ENCODE data around the gene CTBP1.

Gene CTBP1

GRCh38 chr4:1179089-1179441, 69.9 kb downstream of the CTBP1 start:
- Histone ChIP-seq H3K4me3 (ENCODE audit: low read length) (no peak overlapping the region), H3K4me1 (ENCODE audit: insufficient read depth, low read length) (no peaks in the 10 kb centered on the region), H3K27me3 (ENCODE audit: insufficient read depth, low read length) (peaks cover 6% of the 10 kb centered on the region), H3K36me3 (ENCODE audit: insufficient read depth, low read length) (no peaks in the 10 kb centered on the region), H3K9ac (ENCODE audit: low read depth, low read length) (no peak overlapping the region), H3K27ac (ENCODE audit: low read depth, low read length) (no peak overlapping the region), H3K9me3 (ENCODE audit: insufficient read depth, low read depth, low read length) (peaks cover 20% of the 10 kb centered on the region)
- WGBS, result 84% methylated on average over 7 of the region's 7 CpGs

GRCh38 chr4:1178300-1179088, 70.4 kb downstream of the CTBP1 start:
- peaks cover 20% of the 10 kb centered on the region for H3K9me3 ChIP-seq (ENCODE audit: insufficient read depth, low read depth, low read length)
- WGBS, result 90% methylated on average over 11 of the region's 11 CpGs
- no peak overlapping the region for H3K27ac ChIP-seq (ENCODE audit: low read depth, low read length)
- H3K9ac ChIP-seq (ENCODE audit: low read depth, low read length), result no peak overlapping the region
- no peak overlapping the region for H3K4me3 ChIP-seq (ENCODE audit: low read length)
- H3K27me3 ChIP-seq (ENCODE audit: insufficient read depth, low read length), result peaks cover 12% of the 10 kb centered on the region
- H3K4me1 ChIP-seq (ENCODE audit: insufficient read depth, low read length), result no peaks in the 10 kb centered on the region
- no peaks in the 10 kb centered on the region for H3K36me3 ChIP-seq (ENCODE audit: insufficient read depth, low read length)

- peaks cover 21% of the 10 kb centered on the region for H3K27me3 ChIP-seq (ENCODE audit: insufficient read depth, low read length)
- peaks cover 20% of the 10 kb centered on the region for H3K9me3 ChIP-seq (ENCODE audit: insufficient read depth, low read depth, low read length)
- H3K4me1 ChIP-seq (ENCODE audit: insufficient read depth, low read length), result no peaks in the 10 kb centered on the region
- WGBS, result 88% methylated on average over 28 of the region's 28 CpGs
- H3K27ac ChIP-seq (ENCODE audit: low read depth, low read length), result no peak overlapping the region
- no peak overlapping the region for H3K4me3 ChIP-seq (ENCODE audit: low read length)
- no peak overlapping the region for H3K9ac ChIP-seq (ENCODE audit: low read depth, low read length)
- H3K36me3 ChIP-seq (ENCODE audit: insufficient read depth, low read length), result no peaks in the 10 kb centered on the region
These were observed 71.4 kb downstream of the CTBP1 start for GRCh38 chr4:1177274-1178141.

GRCh38 chr4:1176398-1177273, 72.3 kb downstream of the CTBP1 start:
- Histone ChIP-seq H3K4me1 (ENCODE audit: insufficient read depth, low read length) (no peaks in the 10 kb centered on the region), H3K4me3 (ENCODE audit: low read length) (no peak overlapping the region), H3K36me3 (ENCODE audit: insufficient read depth, low read length) (no peaks in the 10 kb centered on the region), H3K27me3 (ENCODE audit: insufficient read depth, low read length) (peaks cover 29% of the 10 kb centered on the region), H3K9ac (ENCODE audit: low read depth, low read length) (no peak overlapping the region), H3K27ac (ENCODE audit: low read depth, low read length) (no peak overlapping the region), H3K9me3 (ENCODE audit: insufficient read depth, low read depth, low read length) (peaks cover 17% of the 10 kb centered on the region)
- 94% methylated on average over 1 of the region's 1 CpG for WGBS

GRCh38 chr4:1175635-1176229, 73.2 kb downstream of the CTBP1 start:
- Histone ChIP-seq H3K4me3 (ENCODE audit: low read length) (no peak overlapping the region), H3K9ac (ENCODE audit: low read depth, low read length) (no peak overlapping the region), H3K9me3 (ENCODE audit: insufficient read depth, low read depth, low read length) (peaks cover 8% of the 10 kb centered on the region), H3K27me3 (ENCODE audit: insufficient read depth, low read length) (peaks cover 38% of the 10 kb centered on the region), H3K4me1 (ENCODE audit: insufficient read depth, low read length) (no peaks in the 10 kb centered on the region), H3K36me3 (ENCODE audit: insufficient read depth, low read length) (no peaks in the 10 kb centered on the region), H3K27ac (ENCODE audit: low read depth, low read length) (no peak overlapping the region)
- WGBS, result 91% methylated on average over 7 of the region's 7 CpGs

GRCh38 chr4:1174941-1175634, 73.8 kb downstream of the CTBP1 start:
- WGBS, result 92% methylated on average over 20 of the region's 20 CpGs
- no peak overlapping the region for H3K27ac ChIP-seq (ENCODE audit: low read depth, low read length)

GRCh38 chr4:1172971-1173757, 75.8 kb downstream of the CTBP1 start:
- H3K4me3 ChIP-seq (ENCODE audit: low read length), result no peak overlapping the region
- no peak overlapping the region for H3K9ac ChIP-seq (ENCODE audit: low read depth, low read length)
- no peaks in the 10 kb centered on the region for H3K36me3 ChIP-seq (ENCODE audit: insufficient read depth, low read length)
- H3K4me1 ChIP-seq (ENCODE audit: insufficient read depth, low read length), result no peaks in the 10 kb centered on the region
- no peak overlapping the region for H3K27ac ChIP-seq (ENCODE audit: low read depth, low read length)
- H3K9me3 ChIP-seq (ENCODE audit: insufficient read depth, low read depth, low read length), result no peaks in the 10 kb centered on the region
- peaks cover 64% of the 10 kb centered on the region for H3K27me3 ChIP-seq (ENCODE audit: insufficient read depth, low read length)
- WGBS, result 64% methylated on average over 20 of the region's 20 CpGs

More at GRCh38 chr4:1174941-1175634, 73.8 kb downstream of the CTBP1 start:
- H3K9ac ChIP-seq (ENCODE audit: low read depth, low read length), result no peak overlapping the region
- no peak overlapping the region for H3K4me3 ChIP-seq (ENCODE audit: low read length)
- H3K36me3 ChIP-seq (ENCODE audit: insufficient read depth, low read length), result no peaks in the 10 kb centered on the region
- H3K9me3 ChIP-seq (ENCODE audit: insufficient read depth, low read depth, low read length), result peaks cover 3% of the 10 kb centered on the region
- no peaks in the 10 kb centered on the region for H3K4me1 ChIP-seq (ENCODE audit: insufficient read depth, low read length)
- peaks cover 45% of the 10 kb centered on the region for H3K27me3 ChIP-seq (ENCODE audit: insufficient read depth, low read length)

- H3K27ac ChIP-seq (ENCODE audit: low read depth, low read length), result no peak within 1 kb of the TSS
- no peaks in the 10 kb centered on the region for H3K9me3 ChIP-seq (ENCODE audit: insufficient read depth, low read depth, low read length)
- peak within 1 kb of the TSS; percentile 45 for H3K4me3 ChIP-seq (ENCODE audit: low read length)
- H3K27me3 ChIP-seq (ENCODE audit: insufficient read depth, low read length), result peaks cover 72% of the 10 kb centered on the region
- WGBS, result 4% methylated on average over 52 of the region's 54 CpGs
- H3K4me1 ChIP-seq (ENCODE audit: insufficient read depth, low read length), result no peaks in the 10 kb centered on the region
- no peak within 1 kb of the TSS for H3K9ac ChIP-seq (ENCODE audit: low read depth, low read length)
- H3K36me3 ChIP-seq (ENCODE audit: insufficient read depth, low read length), result no peaks in the 10 kb centered on the region
These were observed 76.6 kb downstream of the CTBP1 start, which contains the start of gene SPON2 for GRCh38 chr4:1172228-1172851. Gene SPON2, minus strand, starts transcription at chr4:1172583.

GRCh38 chr4:1171311-1172227, 77.4 kb downstream of the CTBP1 start:
- peaks cover 79% of the 10 kb centered on the region for H3K27me3 ChIP-seq (ENCODE audit: insufficient read depth, low read length)
- no peaks in the 10 kb centered on the region for H3K9me3 ChIP-seq (ENCODE audit: insufficient read depth, low read depth, low read length)
- 5% methylated on average over 88 of the region's 88 CpGs for WGBS
- no peak overlapping the region for H3K27ac ChIP-seq (ENCODE audit: low read depth, low read length)
- H3K9ac ChIP-seq (ENCODE audit: low read depth, low read length), result no peak overlapping the region
- no peaks in the 10 kb centered on the region for H3K36me3 ChIP-seq (ENCODE audit: insufficient read depth, low read length)
- peak overlapping the region; percentile 45 for H3K4me3 ChIP-seq (ENCODE audit: low read length)
- H3K4me1 ChIP-seq (ENCODE audit: insufficient read depth, low read length), result no peaks in the 10 kb centered on the region
